Breast epithelium (tissue), 3 donors: ENCODE data around the gene SNAP25.

Source experiments
- CTCF ChIP-seq, 3 donors: fragments of 450-650 bp; IDR thresholded peaks; one replicate each; pipeline ENCODE4 v1.5.1; 2016 to 2017; ENCODE audit warnings: antibody characterized with exemption in 3 of 3, mild to moderate bottlenecking in 3 of 3, moderate library complexity in 3 of 3
- POLR2A ChIP-seq: fragments of 450-650 bp; IDR thresholded peaks from one replicate; pipeline ENCODE4 v1.6.1; 2016; ENCODE audit warnings: antibody characterized with exemption, mild to moderate bottlenecking, moderate library complexity

- TF ChIP-seq CTCF (IDR thresholded peaks at IDR 0.05), result no peak
- no peak for TF ChIP-seq POLR2A
Observed at GRCh38 chr20:10304471-10305046, 85.9 kb downstream of the SNAP25 start.
